GM12865 (cell line): ENCODE data around the gene ARHGAP4.

Experiments used
- DNase-seq: peaks from one replicate; pipeline ENCODE4 v3.0.0; 2010; ENCODE audit warnings: low read depth
- H3K4me3 ChIP-seq: 2 replicates; pipeline ENCODE4 v1.5.1; 2011; ENCODE audit warnings: mild to moderate bottlenecking, low read depth, low read length, control low read depth
- CTCF ChIP-seq: IDR thresholded peaks from 2 replicates; pipeline ENCODE4 v1.5.1; 2011; ENCODE audit warnings: low read length, control low read depth, low read depth, inconsistent platforms; ENCODE audit not compliant: insufficient read depth; ENCODE audit errors: missing control alignments

The ARHGAP4 gene

GRCh38 chrX:153911798-153912197 is 14.3 kb downstream of the ARHGAP4 start:
- H3K4me3 ChIP-seq, result no peak overlapping the region
- DNase-seq, result no peak
- no peak for TF ChIP-seq CTCF

- TF ChIP-seq CTCF, result no peak
- no peak overlapping the region for H3K4me3 ChIP-seq
- DNase-seq, result no peak
Observed at GRCh38 chrX:153910446-153910845, 15.6 kb downstream of the ARHGAP4 start.

- no peak for TF ChIP-seq CTCF
- DNase-seq, result no peak
- H3K4me3 ChIP-seq, result no peak overlapping the region
Observed at GRCh38 chrX:153909980-153910360, 16.1 kb downstream of the ARHGAP4 start.

GRCh38 chrX:153909024-153909979 is 16.8 kb downstream of the ARHGAP4 start:
- DNase-seq, result peak; percentile 46
- no peak for TF ChIP-seq CTCF
- H3K4me3 ChIP-seq, result no peak overlapping the region

- H3K4me3 ChIP-seq, result no peak overlapping the region
- TF ChIP-seq CTCF, result no peak
- DNase-seq, result no peak
Observed at GRCh38 chrX:153908219-153908860, 17.7 kb downstream of the ARHGAP4 start.

- no peak for TF ChIP-seq CTCF
- H3K4me3 ChIP-seq, result no peak overlapping the region
- no peak for DNase-seq
Observed at GRCh38 chrX:153907456-153907855, 18.6 kb downstream of the ARHGAP4 start.
